NCI-H2107 (cell line): Measurements from ENCODE around the gene GPR179.

Experiments used
- DNase-seq: peaks from one replicate; lab custom pipeline; 2025; lab: John Stamatoyannopoulos, UW

GPR179 gene

DNA sequence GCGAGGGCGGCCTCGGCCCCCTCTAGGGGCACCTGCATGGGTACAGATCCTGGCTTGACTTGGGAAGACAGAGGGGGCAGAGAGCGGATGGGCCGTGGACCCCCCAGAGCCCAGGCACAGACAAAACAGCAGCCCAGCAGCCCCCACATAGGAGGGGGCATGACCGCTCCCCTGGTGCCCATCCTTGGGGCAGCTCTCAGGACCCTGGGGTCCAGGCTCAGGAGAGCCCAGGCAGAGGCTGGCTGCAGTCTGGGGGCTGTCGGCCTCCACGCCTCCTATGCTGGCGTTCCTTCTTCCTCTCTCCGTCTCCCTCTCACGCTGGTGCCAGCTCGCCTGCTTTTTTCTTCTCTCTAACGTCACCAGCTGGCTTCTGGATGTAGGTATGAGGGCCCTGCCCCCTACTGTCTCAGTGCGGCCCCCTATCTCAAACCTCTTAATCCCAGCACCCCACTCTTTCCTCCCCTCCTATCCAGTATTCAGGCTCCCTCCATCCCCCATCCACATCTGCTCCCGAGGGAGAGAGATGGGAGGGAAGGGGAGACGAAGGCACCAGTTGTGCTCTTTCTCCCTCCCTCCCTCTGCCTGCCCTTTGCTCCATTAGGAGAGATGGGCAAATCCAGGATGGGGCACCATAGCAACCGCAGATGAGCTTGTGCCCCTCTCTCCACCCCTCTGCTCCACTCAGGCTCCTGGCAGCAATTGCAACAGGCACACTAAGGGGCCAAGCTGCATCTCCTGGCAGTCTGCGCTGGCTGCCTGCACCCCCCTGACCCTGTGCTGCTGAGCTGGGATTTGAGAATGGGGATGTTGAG, at the start of gene GPR179:
Gene GPR179 (minus strand): TSS at position 349 of the 812 bp plus-strand sequence. CDS start 167 bp downstream, at position 182.
- DNase-seq: no peak

DNA sequence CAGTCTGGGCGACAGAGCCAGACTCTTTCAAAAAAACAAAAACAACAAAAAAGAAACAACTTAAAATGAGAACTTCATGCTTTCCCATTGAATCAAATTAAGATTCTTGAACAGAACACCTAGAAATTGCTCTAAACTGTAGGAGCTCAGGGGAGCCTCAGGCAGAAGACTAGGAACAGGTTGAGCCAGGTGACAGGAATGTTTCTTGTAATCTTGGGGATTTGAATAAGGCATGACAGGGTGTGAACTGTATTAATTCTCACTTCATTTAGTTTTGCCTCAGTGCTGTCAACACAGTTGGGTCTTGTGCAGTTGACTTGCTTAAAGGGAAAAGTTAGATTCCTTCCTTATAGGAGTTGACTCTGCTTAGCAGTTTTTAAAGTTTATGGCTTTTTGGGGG, 35.7 kb upstream of the GPR179 start:
- no peak for DNase-seq

GRCh38 chr17:38369124-38369886, 25.5 kb upstream of the GPR179 start:
- DNase-seq: no peak

DNA sequence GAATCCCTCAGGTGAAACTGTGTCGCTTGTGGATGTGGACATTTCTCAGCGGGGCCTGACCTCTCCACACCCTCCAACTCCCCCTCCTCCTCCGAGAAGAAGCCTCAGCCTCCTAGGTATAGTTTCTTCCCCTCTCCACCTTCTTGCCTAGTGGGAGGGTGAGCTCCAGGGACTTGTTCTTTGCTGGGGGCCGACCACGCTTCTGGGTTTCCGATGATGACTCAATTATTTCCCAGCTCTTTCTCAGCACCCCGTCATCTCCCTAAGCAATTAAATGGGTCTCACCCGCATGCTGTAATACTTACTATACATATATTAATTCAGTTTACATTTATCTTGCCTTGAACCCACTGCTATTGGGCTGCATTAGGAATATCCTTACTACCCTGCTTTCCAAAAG, 21.0 kb upstream of the GPR179 start:
- DNase-seq: no peak

- no peak for DNase-seq
These were observed 19.3 kb upstream of the GPR179 start for GRCh38 chr17:38363016-38363415.

DNA sequence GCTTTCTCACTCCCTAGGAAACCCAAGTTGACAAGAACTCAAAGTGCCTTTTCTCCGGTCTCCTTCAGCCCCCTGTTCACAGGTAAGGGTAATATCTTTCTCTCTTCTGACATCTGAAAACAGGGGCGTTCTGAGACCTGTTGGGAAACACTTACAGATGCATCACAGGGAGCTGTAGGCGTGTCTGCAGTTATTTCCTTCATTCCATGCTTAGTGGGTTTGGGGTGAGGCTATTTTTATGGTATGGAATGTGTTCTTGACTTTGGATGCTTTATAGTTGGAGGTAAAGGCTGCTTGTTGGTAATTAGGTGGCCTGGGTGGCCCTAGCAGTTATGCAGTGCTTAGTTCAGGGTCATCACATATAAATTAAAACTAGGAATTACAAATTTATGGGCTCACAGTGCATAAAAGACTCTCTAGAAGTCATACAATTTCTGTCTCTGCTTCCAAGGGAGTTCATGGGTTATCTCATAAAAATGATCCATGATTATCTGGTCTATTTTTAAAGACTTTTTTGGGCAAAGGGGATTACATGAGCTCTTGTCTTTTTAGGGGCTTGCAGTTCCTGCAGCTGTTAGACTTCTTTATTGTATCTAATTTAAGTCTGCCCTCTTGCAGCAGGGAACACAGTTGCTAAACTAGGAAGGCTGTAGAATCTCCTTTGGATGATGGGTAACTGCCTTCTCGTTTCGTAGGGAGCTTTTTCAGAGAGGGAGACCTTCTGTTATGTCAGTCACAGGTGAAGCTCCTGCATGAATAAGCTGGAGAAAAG, 18.1 kb upstream of the GPR179 start:
- no peak for DNase-seq

DNA sequence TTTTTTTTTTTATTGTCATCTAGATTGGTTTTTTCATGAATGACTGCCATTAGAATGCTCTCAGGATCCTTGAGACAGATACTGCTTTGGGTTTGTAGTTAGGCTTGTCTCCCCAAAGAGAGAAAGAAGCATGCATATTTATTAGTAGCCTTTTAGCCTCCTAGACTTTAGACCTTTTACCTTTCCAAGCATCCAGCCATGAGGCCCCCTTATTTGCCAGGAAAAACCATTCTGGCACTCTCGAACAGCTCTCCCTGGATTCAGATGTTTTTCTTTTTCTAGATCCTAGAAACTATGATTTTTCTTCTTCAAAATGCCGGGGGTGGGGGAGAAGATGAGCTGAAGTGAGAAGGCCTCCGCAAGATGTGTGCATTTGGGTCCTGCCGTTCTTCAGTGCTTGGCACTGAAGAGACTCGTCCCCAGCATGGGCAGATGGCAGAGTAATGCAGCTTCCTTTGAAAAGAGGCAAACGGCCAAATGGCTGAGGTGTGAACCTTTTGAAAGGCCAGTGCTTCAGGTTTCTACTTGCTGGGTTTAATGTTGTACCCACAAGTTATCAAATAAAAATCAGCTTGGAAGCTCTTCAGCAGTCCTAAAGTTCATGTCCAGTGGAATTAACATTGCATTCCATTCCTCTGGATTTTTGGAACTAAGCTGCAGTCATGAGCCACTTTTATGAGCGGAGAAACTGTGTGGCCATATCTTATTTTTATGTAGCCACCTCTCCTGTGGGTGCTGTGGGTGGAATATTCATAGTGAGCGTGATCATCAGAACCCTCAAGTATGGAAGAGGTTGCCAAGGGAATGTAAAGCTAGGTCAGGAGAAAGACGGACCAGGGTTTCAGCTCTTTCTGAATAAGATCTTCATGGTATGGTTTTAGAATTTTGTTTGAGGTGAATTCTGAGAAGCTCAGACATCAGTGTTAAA, 15.1 kb upstream of the GPR179 start:
- DNase-seq: no peak

DNA sequence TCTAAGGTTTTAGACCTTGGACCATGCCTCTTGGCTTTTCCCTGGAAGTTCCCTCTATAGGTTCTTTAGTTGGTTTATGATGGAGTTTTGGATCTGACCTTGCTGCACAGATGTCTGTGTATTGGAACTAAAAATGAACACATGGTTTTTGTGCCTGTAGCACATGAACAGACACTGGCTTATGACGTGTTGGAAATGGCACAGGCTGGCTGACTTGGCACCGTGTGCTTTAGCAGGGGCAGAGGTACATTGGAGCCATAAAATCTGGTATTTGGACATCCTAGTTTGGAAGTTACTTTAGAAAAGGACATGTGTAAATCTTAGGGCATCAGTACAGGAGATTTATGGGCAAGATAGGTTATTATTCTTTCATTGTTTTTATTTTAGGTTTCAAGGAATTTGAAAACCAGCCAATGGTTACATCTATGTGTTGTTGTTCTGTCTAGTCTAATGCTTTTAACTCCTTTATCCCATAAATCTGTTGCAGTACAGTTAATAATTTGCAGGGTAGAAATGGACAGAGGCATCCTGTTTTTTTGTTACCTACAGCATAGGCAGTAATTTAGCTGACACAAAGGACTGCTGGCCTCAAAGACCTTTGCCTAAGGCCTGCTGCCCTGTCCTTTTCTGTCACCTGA, 13.8 kb upstream of the GPR179 start:
- DNase-seq: no peak

DNA sequence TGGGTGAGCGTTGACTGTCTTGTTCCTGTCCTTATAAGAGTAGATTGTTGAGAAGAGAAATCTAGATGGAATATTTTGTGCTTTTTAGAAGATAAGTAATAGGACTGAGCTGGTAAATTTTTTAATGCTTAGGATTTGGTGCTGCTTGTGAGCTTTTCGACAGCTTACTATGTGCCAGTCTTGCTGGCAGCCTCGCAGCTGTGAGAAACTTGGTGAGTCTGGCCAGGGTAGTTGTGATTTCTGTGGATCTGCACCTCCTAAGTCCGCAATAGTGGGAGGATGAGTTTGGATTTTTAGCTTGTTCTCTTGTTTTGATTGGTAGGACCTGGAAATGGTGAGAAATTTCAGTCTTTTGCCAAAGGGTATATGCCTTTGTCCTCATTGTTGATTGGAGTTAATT, 11.5 kb upstream of the GPR179 start:
- DNase-seq: no peak

DNA sequence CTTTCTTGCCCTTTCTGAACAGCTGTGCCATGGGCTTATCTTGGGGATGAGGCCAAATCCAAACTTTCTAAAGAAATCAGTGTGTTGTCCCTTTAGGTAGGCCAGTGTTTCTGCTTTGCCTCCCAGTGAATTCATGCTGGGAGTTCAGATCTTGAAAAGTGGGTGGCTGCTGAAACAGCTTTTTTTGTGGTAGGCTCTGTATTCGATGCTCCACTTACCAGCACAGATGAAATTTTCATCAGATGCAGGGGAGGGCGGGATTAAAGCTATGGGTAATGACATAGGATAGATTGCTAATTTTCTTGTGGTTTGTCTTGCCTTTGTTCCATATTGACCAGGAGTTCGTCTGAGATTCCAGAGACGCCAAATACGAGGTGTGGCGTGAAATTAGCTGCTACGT, 10.7 kb upstream of the GPR179 start:
- DNase-seq: no peak

DNA sequence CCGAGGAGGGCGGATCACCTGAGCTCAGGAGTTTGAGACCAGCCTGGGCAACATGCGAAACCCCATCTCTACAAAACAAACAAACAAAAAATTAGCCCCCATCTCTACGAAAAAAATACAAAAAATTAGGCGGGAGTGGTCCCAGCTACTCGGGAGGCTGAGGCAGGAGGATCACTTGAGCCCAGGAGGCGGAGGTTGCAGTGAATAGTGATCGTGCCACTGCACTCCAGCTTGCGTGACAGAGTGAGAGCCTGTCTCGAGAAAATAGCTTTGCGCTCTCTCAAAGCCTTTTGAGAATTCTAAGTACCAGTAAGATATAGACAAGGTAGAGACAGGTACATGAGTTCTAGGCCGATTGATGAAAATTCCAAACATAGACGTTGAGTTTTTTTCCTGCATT, 9.9 kb upstream of the GPR179 start:
- DNase-seq: no peak

GRCh38 chr17:38353086-38353604, 9.4 kb upstream of the GPR179 start:
- DNase-seq: no peak

GRCh38 chr17:38352245-38353085, 8.7 kb upstream of the GPR179 start:
- DNase-seq: no peak

DNA sequence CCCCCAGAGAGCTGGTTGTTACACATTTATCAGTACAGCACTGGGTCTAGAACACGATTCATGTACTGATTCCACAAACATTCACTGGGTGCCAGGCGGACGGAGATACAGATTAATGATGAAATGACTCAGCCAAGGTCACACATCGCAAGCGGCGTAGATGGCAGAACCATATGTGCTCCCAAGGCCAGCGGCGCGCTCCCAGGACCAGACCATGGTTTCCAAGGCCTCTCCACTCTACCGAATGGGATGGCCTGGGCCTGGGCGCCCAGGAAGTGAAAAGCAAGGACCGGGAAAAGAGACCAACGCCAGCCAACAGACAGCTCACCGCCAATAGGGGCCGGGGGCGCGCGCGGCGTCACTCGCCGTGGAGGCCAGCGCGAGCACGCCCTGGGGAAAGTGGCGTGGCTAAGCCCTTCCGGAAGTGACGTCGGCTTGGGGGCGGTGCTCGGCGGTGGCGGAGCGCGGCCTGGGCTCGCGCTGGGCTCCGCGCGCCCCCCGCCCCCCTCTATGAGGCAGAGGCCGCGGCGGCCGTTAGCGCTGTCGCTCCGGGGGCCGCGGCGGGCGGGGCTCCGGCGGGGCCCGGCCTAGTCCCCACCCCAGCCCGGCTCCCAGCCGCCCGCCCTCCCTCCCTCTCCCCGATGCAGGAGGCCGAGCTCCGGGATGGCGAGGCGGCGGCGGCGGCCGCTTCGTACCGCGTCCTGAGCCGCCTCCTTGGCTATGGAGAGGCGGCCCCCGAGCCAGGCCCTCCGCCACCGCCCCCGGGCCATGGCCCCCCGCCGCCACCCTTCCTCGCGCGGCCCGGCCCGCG, 7.9 kb upstream of the GPR179 start, which contains the start of gene SOCS7:
Gene SOCS7 (plus strand): TSS at position 433 of the 811 bp plus-strand sequence. CDS start 209 bp downstream, at position 642.
- DNase-seq: peak; percentile 77

DNA sequence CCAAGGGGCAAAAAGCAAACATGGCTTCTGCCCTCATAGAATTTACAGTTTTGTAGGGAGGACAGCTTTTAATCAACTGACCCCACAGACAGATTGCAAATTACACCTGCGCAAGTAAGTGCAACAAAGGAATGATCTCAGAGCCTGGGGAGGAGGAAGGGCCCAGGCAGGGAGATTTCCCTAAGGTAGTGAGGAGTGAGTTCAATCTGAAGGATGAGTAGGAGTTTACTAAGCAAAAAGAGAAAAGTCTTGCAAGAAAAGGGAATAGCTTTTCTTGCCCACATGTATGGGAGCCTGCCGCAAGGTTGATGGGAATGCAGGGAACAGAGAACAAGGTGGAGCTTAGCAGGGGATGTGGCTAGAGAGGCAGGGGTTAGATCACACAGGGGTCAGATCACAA, 6.3 kb upstream of the GPR179 start:
- no peak for DNase-seq

DNA sequence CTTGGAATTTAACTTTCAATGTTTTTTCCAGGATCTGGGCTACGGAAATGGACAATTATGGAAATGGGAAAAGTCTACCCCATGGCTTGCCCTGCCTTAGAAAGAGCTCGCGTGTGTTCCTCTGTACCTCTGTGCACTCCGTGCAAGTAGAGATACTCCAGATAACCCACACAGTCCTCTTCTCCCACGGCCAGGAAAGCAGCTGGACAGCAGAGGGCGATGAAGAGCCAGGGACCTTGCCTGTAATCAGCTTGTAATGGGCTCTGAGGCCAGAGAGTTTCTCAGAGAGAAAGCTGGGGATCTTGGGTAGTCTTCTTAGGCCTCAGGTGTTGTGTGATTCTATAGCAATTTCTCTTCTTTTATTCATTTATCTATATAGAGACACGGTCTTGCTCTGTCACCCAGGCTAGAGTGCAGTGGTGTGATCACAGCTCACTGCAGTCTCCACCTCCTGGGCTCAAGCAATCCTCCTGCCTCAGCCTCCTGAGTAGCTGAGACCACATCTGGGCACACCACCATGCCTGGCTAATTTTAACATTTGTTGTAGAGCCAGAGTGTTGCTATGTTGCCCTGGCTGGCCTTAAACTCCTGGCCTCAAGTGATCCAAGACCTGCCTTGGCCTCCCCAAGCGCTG, 5.5 kb upstream of the GPR179 start:
- peak; percentile 50 for DNase-seq

- no peak for DNase-seq
These were observed 2.0 kb upstream of the GPR179 start for GRCh38 chr17:38345743-38346142.

- no peak for DNase-seq
These were observed 627 bp upstream of the GPR179 start for GRCh38 chr17:38344420-38344745.
